HG03378 (cell line): ENCODE data around the gene GNG4.
"Not testable (repeated sequence)": the region's sequence is repeated elsewhere in the genome, so short reads cannot be mapped to it uniquely, and the experiment has no call there.

Experiments used
- ATAC-seq: cut with Tn5 transposase; IDR thresholded peaks from one replicate; pipeline ENCODE4 v1.9.1; 2021; ENCODE audit warnings: mild to moderate bottlenecking, moderate library complexity; ENCODE audit not compliant: unreplicated experiment

Gene GNG4

GRCh38 chr1:235628316-235629005, 21.1 kb downstream of the GNG4 start:
- ATAC-seq, result no peak

GRCh38 chr1:235625831-235626230, 23.8 kb downstream of the GNG4 start:
- ATAC-seq, result no peak

GRCh38 chr1:235625340-235625739, 24.2 kb downstream of the GNG4 start:
- ATAC-seq, result no peak

- ATAC-seq, result no peak
These were observed 24.8 kb downstream of the GNG4 start for GRCh38 chr1:235624721-235625333.

GRCh38 chr1:235622936-235623779, 26.4 kb downstream of the GNG4 start:
- ATAC-seq, result no peak

- ATAC-seq, result not testable (repeated sequence)
These were observed 30.4 kb downstream of the GNG4 start for GRCh38 chr1:235619149-235619548.

GRCh38 chr1:235617808-235618207, 31.8 kb downstream of the GNG4 start:
- ATAC-seq, result no peak

GRCh38 chr1:235617140-235617539, 32.4 kb downstream of the GNG4 start:
- no peak for ATAC-seq

- no peak for ATAC-seq
These were observed 35.1 kb downstream of the GNG4 start for GRCh38 chr1:235614442-235614954.

- ATAC-seq, result no peak
These were observed 36.0 kb downstream of the GNG4 start for GRCh38 chr1:235613602-235614001.

- ATAC-seq, result no peak
These were observed 36.8 kb downstream of the GNG4 start for GRCh38 chr1:235612761-235613160.

GRCh38 chr1:235610157-235610556, 39.4 kb downstream of the GNG4 start:
- no peak for ATAC-seq

- no peak for ATAC-seq
These were observed 41.3 kb downstream of the GNG4 start for GRCh38 chr1:235608278-235608677.

- ATAC-seq, result no peak
These were observed 42.3 kb downstream of the GNG4 start for GRCh38 chr1:235607284-235607683.

GRCh38 chr1:235601104-235601503, 48.5 kb downstream of the GNG4 start:
- no peak for ATAC-seq

GRCh38 chr1:235599536-235599935, 50.0 kb downstream of the GNG4 start:
- no peak for ATAC-seq

GRCh38 chr1:235597867-235598553, 51.6 kb downstream of the GNG4 start:
- ATAC-seq, result no peak

GRCh38 chr1:235595079-235595478, 54.5 kb downstream of the GNG4 start:
- no peak for ATAC-seq

GRCh38 chr1:235594281-235594895, 55.2 kb downstream of the GNG4 start:
- not testable (repeated sequence) for ATAC-seq

GRCh38 chr1:235588916-235589515, 60.6 kb downstream of the GNG4 start:
- no peak for ATAC-seq
